SK-N-SH (cell line): Measurements from ENCODE around the gene VSIG10L2. TPM values are rescaled to one million over a fixed set of nuclear protein-coding genes. Genes with fewer than 3 reads are reported as not detected.

Source experiments
- CTCF ChIA-PET: fragments of 300-600, 350-600 bp; formaldehyde crosslinking; extraction: SDS; loops from one replicate; lab custom pipeline; 2021; lab: Yijun Ruan, JAX
- POLR2A ChIA-PET: fragments of 350-600 bp; sonication (Branson Sonifier 250); formaldehyde crosslinking; extraction: SDS; loops from one replicate; lab custom pipeline; 2020; ENCODE audit warnings: antibody characterized with exemption, inconsistent platforms; lab: Yijun Ruan, JAX
- DNase-seq: peaks from one replicate; pipeline ENCODE4 v3.0.0; 2012
- H2AFZ ChIP-seq: fragments of 200-600 bp; sonication (generic); 2 replicates; pipeline ENCODE4 v1.8.1; 2016; ENCODE audit warnings: antibody characterized with exemption, mild to moderate bottlenecking, low read depth
- H3F3A ChIP-seq: fragments of 200-600 bp; sonication (generic); replicated peaks from 2 replicates; pipeline ENCODE3; 2016; ENCODE audit warnings: antibody characterized with exemption, mild to moderate bottlenecking; ENCODE audit not compliant: insufficient read depth
- H3K27ac ChIP-seq, 2 experiments: fragments of 200-500 bp in 1 of 2; fragments of 200-600 bp in 1 of 2; sonication (Bioruptor generic) in 1 of 2; sonication (generic), shearing (Covaris generic) in 1 of 2; 2 replicates each; pipeline versions ENCODE4 v1.5.1 to v1.6.1; 2014 to 2016; ENCODE audit warnings: low read depth in 2 of 2, inconsistent platforms in 1 of 2, low read length in 1 of 2, mild to moderate bottlenecking in 1 of 2, mixed read lengths in 1 of 2
- H3K27me3 ChIP-seq: fragments of 200-600 bp; sonication (generic), shearing (Covaris generic); 2 replicates; pipeline ENCODE4 v1.6.1; 2016; ENCODE audit warnings: mixed run types; ENCODE audit not compliant: insufficient read depth
- H3K36me3 ChIP-seq, 2 experiments: fragments of 200-500 bp in 1 of 2; fragments of 200-600 bp in 1 of 2; sonication (Bioruptor generic) in 1 of 2; sonication (generic) in 1 of 2; replicated peaks in 1 of 2; 2 replicates each; pipeline versions ENCODE3 to v1.5.1; 2014 to 2016; ENCODE audit warnings: low read length in 1 of 2, mild to moderate bottlenecking in 1 of 2; ENCODE audit not compliant: insufficient read depth in 2 of 2, control insufficient read depth in 1 of 2
- H3K4me1 ChIP-seq, 2 experiments: fragments of 200-500 bp in 1 of 2; fragments of 200-600 bp in 1 of 2; sonication (Bioruptor generic) in 1 of 2; sonication (generic), shearing (Covaris generic) in 1 of 2; 2 replicates each; pipeline versions ENCODE4 v1.5.1 to v1.6.1; 2014 to 2016; ENCODE audit warnings: low read depth in 1 of 2, low read length in 1 of 2, mixed run types in 1 of 2; ENCODE audit not compliant: insufficient read depth in 2 of 2, control insufficient read depth in 1 of 2
- H3K4me2 ChIP-seq: fragments of 200-600 bp; sonication (generic), shearing (Covaris generic); 2 replicates; pipeline ENCODE4 v1.6.1; 2017; ENCODE audit warnings: mixed run types
- H3K4me3 ChIP-seq, 2 experiments: fragments of 200-500 bp in 1 of 2; fragments of 200-600 bp in 1 of 2; sonication (Bioruptor generic) in 1 of 2; sonication (generic), shearing (Covaris generic) in 1 of 2; 2 replicates each; pipeline versions ENCODE4 v1.5.1 to v1.8.1; 2014 to 2016; ENCODE audit warnings: low read depth in 2 of 2, inconsistent platforms in 1 of 2, low read length in 1 of 2, mild to moderate bottlenecking in 1 of 2, mixed read lengths in 1 of 2, moderate library complexity in 1 of 2
- H3K79me2 ChIP-seq: fragments of 200-600 bp; sonication (generic); 2 replicates; pipeline ENCODE4 v1.8.1; 2017; ENCODE audit warnings: mild to moderate bottlenecking; ENCODE audit not compliant: insufficient read depth
- H3K9ac ChIP-seq: fragments of 200-600 bp; sonication (generic); 2 replicates; pipeline ENCODE4 v1.6.1; 2017; ENCODE audit warnings: mixed run types
- H3K9me2 ChIP-seq: fragments of 200-600 bp; sonication (generic); 2 replicates; pipeline ENCODE4 v1.6.1; 2017; ENCODE audit warnings: mixed run types
- H3K9me3 ChIP-seq: fragments of 200-600 bp; sonication (generic); 2 replicates; pipeline ENCODE4 v1.6.1; 2017; ENCODE audit warnings: mixed run types, mild to moderate bottlenecking, moderate library complexity
- H4K20me1 ChIP-seq: fragments of 200-600 bp; sonication (generic); 2 replicates; pipeline ENCODE4 v1.6.1; 2017; ENCODE audit warnings: mild to moderate bottlenecking, mixed run types; ENCODE audit not compliant: insufficient read depth
- CHD2 ChIP-seq: fragments of 150-350 bp; IDR thresholded peaks from 2 replicates; pipeline ENCODE4 v1.6.1; 2018; ENCODE audit warnings: low read length; ENCODE audit not compliant: partially characterized antibody
- EP300 ChIP-seq, 2 experiments: IDR thresholded peaks; 2 replicates each; pipeline versions ENCODE4 v1.4.0 to v1.6.1; 2012; ENCODE audit warnings: borderline replicate concordance in 1 of 2, low read depth in 1 of 2, low read length in 1 of 2
- EZH2phosphoT487 ChIP-seq: fragments of 200-600 bp; sonication (generic); IDR thresholded peaks from 2 replicates; pipeline ENCODE4 v1.6.1; 2017; ENCODE audit warnings: low read depth, mixed run types, mild to moderate bottlenecking, antibody characterized with exemption, moderate library complexity, borderline replicate concordance
- GATA2 ChIP-seq: sonication (generic); formaldehyde crosslinking; IDR thresholded peaks from 2 replicates; pipeline ENCODE4 v1.5.0; 2020; ENCODE audit warnings: mild to moderate bottlenecking, missing genetic modification reagents
- MAX ChIP-seq: IDR thresholded peaks from 2 replicates; pipeline ENCODE4 v1.4.0; 2012; ENCODE audit warnings: low read depth
- MXI1 ChIP-seq: IDR thresholded peaks from 2 replicates; pipeline ENCODE4 v1.6.1; 2012; ENCODE audit warnings: mild to moderate bottlenecking, low read depth, low read length, improper control_type of control experiment
- NFIC ChIP-seq: IDR thresholded peaks from 2 replicates; pipeline ENCODE4 v1.4.0; 2012; ENCODE audit warnings: borderline replicate concordance
- NRF1 ChIP-seq: IDR thresholded peaks from 2 replicates; pipeline ENCODE4 v1.6.1; 2012; ENCODE audit warnings: low read depth, mild to moderate bottlenecking, low read length
- POLR2AphosphoS5 ChIP-seq: IDR thresholded peaks from 2 replicates; pipeline ENCODE4 v1.6.1; 2012; ENCODE audit warnings: low read depth, low read length
- RCOR1 ChIP-seq: fragments of 150-350 bp; IDR thresholded peaks from 2 replicates; pipeline ENCODE4 v1.6.1; 2017; ENCODE audit warnings: antibody characterized with exemption, low read length
- RXRA ChIP-seq: IDR thresholded peaks from 2 replicates; pipeline ENCODE4 v1.4.0; 2012; ENCODE audit warnings: low read depth, mild to moderate bottlenecking, borderline replicate concordance
- TAF1 ChIP-seq: IDR thresholded peaks from 2 replicates; pipeline ENCODE4 v1.6.1; 2012; ENCODE audit warnings: low read depth, mild to moderate bottlenecking, low read length, moderate library complexity, borderline replicate concordance
- TEAD4 ChIP-seq: IDR thresholded peaks from 2 replicates; pipeline ENCODE4 v1.4.0; 2012; ENCODE audit warnings: mild to moderate bottlenecking, borderline replicate concordance; ENCODE audit not compliant: insufficient read depth
- YY1 ChIP-seq: IDR thresholded peaks from 2 replicates; pipeline ENCODE4 v1.4.0; 2012; ENCODE audit warnings: low read depth, mild to moderate bottlenecking
- ZBTB33 ChIP-seq: IDR thresholded peaks from 2 replicates; pipeline ENCODE4 v1.4.0; 2012; ENCODE audit warnings: low read depth, borderline replicate concordance
- WGBS: methylation state at CpG from one replicate; pipeline ENCODE4 v1.1.6; 2017; ENCODE audit warnings: low lambda C conversion rate; 5-methylcytosine and 5-hydroxymethylcytosine counted together
- polyA plus RNA-seq, 3 experiments: library from polyadenylated mRNA; depleted of rRNA; stranded (reverse); fragments of >200 nt; gene quantifications; 2 replicates each; pipeline ENCODE4 v1.2.3, GENCODE V29; 2012
- TF ChIP-seq, protein P1 (sequence below): fragments of 150-350 bp; IDR thresholded peaks from 2 replicates; pipeline ENCODE4 v1.6.1; 2017; ENCODE audit warnings: antibody characterized with exemption, low read length, low read depth, borderline replicate concordance

VSIG10L2 gene
- polyA plus RNA-seq, 1 of the 3 experiments (the other 2 are of a cell fraction) = 0.02 TPM

DNA sequence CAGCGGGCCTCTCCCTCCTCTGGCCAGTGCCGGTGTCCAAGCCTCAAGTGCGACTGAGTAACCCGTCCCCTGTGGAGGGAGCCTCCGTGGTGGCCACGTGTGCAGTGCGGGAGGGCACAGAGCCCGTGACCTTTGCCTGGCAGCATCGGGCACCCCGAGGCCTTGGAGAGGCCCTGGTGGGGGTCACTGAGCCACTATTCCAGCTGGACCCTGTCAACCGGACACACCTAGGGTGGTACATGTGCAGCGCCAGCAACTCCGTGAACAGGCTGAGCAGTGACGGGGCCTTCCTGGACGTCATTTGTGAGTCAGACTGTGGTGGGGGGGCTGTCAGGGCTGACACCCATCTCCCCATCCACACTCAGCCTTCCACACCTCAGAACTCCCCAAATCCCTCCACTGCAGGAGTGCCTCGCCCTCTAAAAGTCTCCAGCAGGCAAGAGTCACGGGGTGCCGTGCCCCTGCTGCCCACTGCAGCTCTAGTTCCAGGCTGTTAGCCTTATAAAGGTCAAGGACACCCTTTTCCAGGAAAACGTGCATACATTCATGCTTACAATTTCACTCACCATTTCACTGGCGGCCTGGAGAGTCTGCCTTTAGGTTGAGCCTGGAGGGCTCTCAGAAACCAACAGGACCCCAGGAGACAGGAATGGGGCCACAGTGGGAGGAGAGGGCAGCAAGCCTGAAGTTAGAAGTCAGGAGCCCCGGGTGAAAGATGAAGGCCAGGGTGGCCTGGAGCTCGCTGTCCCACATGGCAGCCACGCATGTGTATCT is 2.6 kb downstream of the VSIG10L2 start:
- H3K79me2 ChIP-seq = no peaks in the 10 kb centered on the region
- no peak overlapping the region for H3K4me2 ChIP-seq
- H2AFZ ChIP-seq = no peak overlapping the region
- no peak overlapping the region for H3K4me3 ChIP-seq
- H3K4me1 ChIP-seq = peaks cover 0 to 44% of the 10 kb centered on the region in 2 experiments; a peak in 2 of 4 replicates
- no peaks in the 10 kb centered on the region for H3K36me3 ChIP-seq
- DNase-seq = no peak
- H3K27me3 ChIP-seq = no peaks in the 10 kb centered on the region
- 85% methylated on average over 9 of the region's 23 CpGs for WGBS
- CTCF ChIA-PET = interaction anchor here (1.1 to 3.5 kb wide), 4 partner anchors 8 to 167 kb away, joined by 3 to 31 read pairs (median 3); no protein-coding TSS in a partner anchor
- POLR2A ChIA-PET = no interaction called here
- H3K9me3 ChIP-seq = no peaks in the 10 kb centered on the region
- TF ChIP-seq MXI1 (no peak), RXRA (no peak)
- no peaks in the 10 kb centered on the region for H3K9me2 ChIP-seq
- no peak overlapping the region for H3K9ac ChIP-seq
- no peaks in the 10 kb centered on the region for H3F3A ChIP-seq
- H4K20me1 ChIP-seq = no peaks in the 10 kb centered on the region
- no peak overlapping the region; a peak in 1 of 4 replicates for H3K27ac ChIP-seq

- Histone ChIP-seq H3K9ac (no peak overlapping the region), H4K20me1 (no peaks in the 10 kb centered on the region), H3K79me2 (no peaks in the 10 kb centered on the region), H3K27ac (peak overlapping the region in 1 of 2 experiments; percentile 97; a peak in 1 of 4 replicates), H2AFZ (no peak overlapping the region), H3K4me1 (peaks cover 0 to 51% of the 10 kb centered on the region in 2 experiments; a peak in 2 of 4 replicates), H3K4me2 (no peak overlapping the region), H3F3A (no peaks in the 10 kb centered on the region), H3K36me3 (no peaks in the 10 kb centered on the region), H3K4me3 (no peak overlapping the region), H3K27me3 (no peaks in the 10 kb centered on the region), H3K9me2 (no peaks in the 10 kb centered on the region), H3K9me3 (no peaks in the 10 kb centered on the region)
- POLR2A ChIA-PET = interaction anchor here (1.0 kb wide), 1 partner anchor 162 kb away, joined by 3 read pairs; no protein-coding TSS in a partner anchor
- 89% methylated on average over 18 of the region's 22 CpGs for WGBS
- no peak for TF ChIP-seq POLR2AphosphoS5
- TF ChIP-seq CHD2 = no peak
- TF ChIP-seq TEAD4 = no peak
- no peak for TF ChIP-seq NRF1
- no peak for TF ChIP-seq GATA2 (CRISPR knock-in tag)
- TF ChIP-seq YY1 = no peak
- TF ChIP-seq, protein P1, sequence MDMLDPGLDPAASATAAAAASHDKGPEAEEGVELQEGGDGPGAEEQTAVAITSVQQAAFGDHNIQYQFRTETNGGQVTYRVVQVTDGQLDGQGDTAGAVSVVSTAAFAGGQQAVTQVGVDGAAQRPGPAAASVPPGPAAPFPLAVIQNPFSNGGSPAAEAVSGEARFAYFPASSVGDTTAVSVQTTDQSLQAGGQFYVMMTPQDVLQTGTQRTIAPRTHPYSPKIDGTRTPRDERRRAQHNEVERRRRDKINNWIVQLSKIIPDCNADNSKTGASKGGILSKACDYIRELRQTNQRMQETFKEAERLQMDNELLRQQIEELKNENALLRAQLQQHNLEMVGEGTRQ = no peak
- TF ChIP-seq MAX = no peak
- no peak for TF ChIP-seq NFIC
- no peak for TF ChIP-seq ZBTB33
- no peak for TF ChIP-seq RXRA
- TF ChIP-seq EP300 (IDR thresholded peaks at IDR 0.05; ENCODE audit: borderline replicate concordance in 1 of 2, low read depth in 1 of 2, low read length in 1 of 2) = no peak
- TF ChIP-seq EZH2phosphoT487 = no peak
- TF ChIP-seq TAF1 = no peak
- TF ChIP-seq RCOR1 = no peak
- no peak for DNase-seq
- CTCF ChIA-PET = interaction anchor here (1.1 to 3.5 kb wide), 3 partner anchors 9 to 24 kb away, joined by 3 to 31 read pairs (median 3); no protein-coding TSS in a partner anchor
Observed at GRCh38 chr11:125949271-125950177, 3.7 kb downstream of the VSIG10L2 start.
